GM18520 (cell line): ENCODE results near the gene ATPAF2.

Source experiments
- ATAC-seq: cut with Tn5 transposase; IDR thresholded peaks from one replicate; pipeline ENCODE4 v1.9.1; 2021; ENCODE audit not compliant: unreplicated experiment

The ATPAF2 gene

DNA sequence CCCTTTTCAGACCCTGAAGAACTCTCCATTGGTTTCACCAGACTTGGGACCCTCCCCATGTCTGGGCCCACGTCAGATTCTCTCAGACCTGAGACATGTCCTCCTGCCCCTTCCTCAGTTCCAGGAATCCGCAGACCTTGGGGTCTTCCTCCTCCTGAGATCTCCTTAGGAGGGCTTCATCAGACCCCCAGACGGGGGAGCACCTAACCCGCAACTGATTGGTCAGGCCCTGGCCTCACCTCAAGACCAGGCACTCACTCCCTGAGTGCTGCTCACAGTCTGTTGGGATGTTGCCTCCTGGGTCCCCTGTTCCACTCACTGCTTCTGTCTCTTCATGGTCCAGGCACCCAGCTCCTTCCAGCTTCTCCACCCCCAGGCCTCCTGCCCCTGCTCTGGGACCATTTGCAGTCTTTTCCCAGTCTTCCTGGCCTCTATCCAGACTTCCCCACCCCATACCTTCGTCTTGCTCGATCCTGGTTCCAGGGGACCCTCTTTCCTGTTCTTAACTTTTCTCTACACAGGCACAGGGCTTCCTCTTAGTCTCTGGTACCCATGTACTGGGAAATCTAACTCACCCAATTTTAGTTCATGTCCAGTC is 1.4 kb upstream of the ATPAF2 start:
- no peak for ATAC-seq

GRCh38 chr17:18039535-18040260 is 730 bp upstream of the ATPAF2 start:
- no peak for ATAC-seq

DNA sequence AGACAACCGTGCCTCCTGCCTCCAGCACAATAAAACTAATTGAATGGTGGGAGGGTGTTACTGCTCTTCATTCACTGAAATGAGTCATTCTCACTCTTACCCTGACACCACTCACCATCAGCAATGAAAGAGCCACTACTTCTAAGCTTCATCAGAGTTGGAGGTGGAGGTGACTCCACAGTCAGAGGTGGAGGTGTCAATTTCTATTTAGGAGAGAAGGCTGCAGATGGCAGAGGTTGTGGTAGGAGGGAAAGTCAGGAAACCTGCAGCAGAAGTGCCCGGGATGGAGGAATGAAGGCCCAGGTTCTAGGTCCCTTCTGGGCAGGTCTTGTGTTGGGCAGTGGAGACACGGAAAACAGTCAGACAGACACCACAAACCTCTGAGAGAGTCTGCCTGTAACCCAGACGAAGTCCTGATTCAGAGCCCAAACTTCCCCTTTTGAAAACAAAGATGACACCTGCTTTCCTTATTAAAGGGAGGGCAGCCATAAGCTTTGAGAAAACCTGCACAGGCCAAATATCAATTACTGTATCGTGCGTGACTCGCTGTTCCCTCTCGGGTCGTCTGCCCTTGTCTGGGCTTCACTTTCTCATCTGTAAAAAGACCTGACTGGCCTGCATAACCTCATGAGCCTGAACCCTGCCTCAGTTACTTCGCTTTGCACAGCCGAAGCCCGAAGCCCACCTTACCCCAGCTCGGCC is 668 bp downstream of the ATPAF2 start:
- no peak for ATAC-seq

- no peak for ATAC-seq
Measured at GRCh38 chr17:18037486-18037885, 1.5 kb downstream of the ATPAF2 start.

- ATAC-seq: no peak
Measured at GRCh38 chr17:18035704-18036103, 3.3 kb downstream of the ATPAF2 start.

GRCh38 chr17:18033442-18034099 is 5.4 kb downstream of the ATPAF2 start:
- peak; percentile 52 for ATAC-seq

- no peak for ATAC-seq
Measured at GRCh38 chr17:18031955-18032354, 7.0 kb downstream of the ATPAF2 start.

DNA sequence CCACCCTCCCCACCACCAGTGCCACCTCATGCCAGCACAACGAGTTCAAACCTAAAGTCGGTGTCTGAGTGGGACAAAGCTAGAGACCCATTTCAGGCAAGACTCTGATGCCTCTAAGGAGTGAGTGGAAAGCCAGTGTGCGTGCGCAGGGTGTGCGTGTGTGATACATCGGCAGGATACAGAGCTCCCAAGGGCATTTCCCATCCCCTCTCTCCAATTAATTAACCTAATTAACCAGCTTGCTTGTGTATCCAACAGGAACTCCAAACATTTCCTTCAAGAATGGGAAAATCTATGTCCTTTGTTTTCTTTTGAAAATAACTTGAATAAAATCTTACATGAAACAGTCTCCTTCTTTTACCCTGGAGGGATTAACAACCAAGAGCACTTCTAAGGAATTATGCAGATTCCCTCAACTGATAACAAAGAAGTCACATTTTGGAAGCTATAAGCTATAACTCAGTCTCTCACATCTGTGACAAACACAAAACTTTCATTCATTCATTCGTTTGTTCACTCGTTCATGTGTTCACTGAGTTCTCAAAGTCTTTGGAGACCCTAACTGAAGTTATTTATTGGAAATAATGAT is 9.9 kb downstream of the ATPAF2 start:
- ATAC-seq: no peak

GRCh38 chr17:18028114-18028951 is 10.6 kb downstream of the ATPAF2 start:
- ATAC-seq: no peak

- no peak for ATAC-seq
Measured at GRCh38 chr17:18027280-18027679, 11.7 kb downstream of the ATPAF2 start.

DNA sequence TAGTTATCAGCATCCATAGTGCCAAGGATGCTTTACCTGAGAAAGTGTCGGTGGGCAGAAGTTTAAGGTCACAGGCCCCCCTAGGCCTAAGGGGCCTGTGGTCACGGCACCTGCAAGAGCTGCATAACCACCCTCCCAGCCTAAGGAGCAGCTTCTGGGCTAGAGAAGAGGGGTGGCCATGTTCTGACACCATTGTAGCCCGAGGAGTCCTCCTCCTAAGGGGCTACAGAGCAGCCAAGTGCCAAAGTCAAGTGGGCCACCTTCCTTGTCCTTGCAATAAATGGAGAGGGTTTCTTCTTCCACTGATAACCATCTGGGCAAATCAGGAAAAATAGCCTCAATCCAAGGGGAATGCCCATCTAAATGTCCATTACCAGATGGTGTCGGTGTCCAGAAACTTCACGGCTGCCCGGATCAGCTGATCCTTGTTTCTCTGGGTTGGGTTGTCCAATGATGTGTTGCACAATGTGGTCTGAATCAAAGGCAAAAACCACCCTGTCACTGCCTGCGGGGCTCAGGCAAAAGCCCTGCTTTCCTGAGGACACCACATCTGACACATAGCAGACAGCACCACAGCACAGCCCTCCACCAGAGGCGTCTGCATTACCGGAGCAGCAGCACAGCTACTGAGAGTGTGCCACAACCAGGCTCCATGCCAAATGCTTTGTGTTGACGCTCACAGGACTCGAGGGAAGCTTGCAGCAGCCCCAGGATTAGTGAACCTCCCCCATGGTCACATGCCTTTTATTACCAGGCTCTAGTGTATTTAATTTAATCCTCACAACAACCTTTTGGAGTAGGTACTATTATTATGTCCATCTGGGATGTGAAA is 12.8 kb downstream of the ATPAF2 start:
- ATAC-seq: peak; percentile 29

GRCh38 chr17:18025241-18025944 is 13.6 kb downstream of the ATPAF2 start:
- peak; percentile 88 for ATAC-seq

DNA sequence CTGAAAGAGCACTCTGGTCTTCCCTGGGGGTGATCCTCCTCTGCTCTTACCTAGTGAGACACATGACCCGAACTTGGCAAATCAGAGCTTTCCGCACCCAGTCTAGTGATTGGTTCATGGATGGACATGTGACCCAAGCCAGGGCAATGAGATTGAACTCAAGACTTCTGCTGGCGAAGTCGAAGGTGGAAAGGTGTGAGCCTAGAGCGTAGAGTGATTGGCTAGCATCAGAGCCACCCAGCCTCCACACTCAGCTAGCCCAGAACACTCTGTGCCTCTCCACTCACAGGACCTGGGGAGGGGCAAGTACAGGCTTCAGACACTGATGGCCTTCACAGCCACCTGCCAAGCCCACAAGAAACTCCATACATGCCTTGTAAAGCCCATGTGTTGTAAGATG is 17.6 kb downstream of the ATPAF2 start:
- no peak for ATAC-seq

- ATAC-seq: no peak
Measured at GRCh38 chr17:18020971-18021370, 18.0 kb downstream of the ATPAF2 start.

DNA sequence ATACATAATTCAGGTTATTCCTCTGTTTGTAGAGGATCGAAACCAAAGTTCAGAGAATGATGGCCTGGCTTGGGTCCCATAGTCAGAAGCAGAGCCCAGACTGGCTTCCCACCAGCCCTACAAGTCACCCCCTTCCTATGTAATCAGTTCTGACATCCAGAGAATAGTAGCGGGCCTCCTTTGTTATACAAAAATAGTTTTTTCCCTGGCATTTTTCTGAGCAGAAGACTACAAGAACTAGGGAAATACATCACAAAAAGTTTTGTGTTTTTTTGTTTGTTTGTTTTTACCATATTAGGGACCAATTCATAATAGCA is 19.2 kb downstream of the ATPAF2 start:
- ATAC-seq: no peak

GRCh38 chr17:18018411-18018921 is 20.5 kb downstream of the ATPAF2 start:
- ATAC-seq: no peak

DNA sequence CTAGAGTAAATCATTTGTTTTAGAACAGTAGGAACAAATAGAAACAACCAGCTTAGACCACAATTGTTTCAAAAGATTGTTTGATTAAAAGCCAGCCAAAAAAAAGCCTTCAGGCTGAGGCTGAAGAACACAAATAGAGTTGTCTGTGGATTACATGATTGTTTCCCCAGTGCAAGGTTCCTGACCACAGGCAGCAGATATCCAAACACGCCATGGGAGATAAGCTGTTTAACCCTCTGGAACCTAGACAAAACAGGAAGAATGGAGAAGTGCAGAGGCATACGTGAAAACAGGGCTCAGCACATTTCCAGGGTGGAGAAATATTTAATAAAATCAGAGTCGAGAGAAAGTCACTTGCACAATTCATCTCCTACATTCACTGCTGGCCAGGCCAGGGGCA is 21.0 kb downstream of the ATPAF2 start:
- no peak for ATAC-seq

GRCh38 chr17:18016426-18016825 is 22.5 kb downstream of the ATPAF2 start:
- ATAC-seq: no peak

- no peak for ATAC-seq
Measured at GRCh38 chr17:18015593-18015992, 23.4 kb downstream of the ATPAF2 start.
